ENCODE measurements around the gene ATP7A. TPM values are rescaled to one million over a fixed set of nuclear protein-coding genes. Genes with fewer than 3 reads are reported as not detected.
A peak's percentile ranks its signal among the peaks of the same experiment; 100 is the strongest.

The ATP7A gene
- total and polyA plus RNA-seq, 9 of the 15 experiments (the other 6 are each of a cell fraction or from before 2014, with no cell fraction given), result 7.8 to 22.7 (median 11.6) TPM

DNA sequence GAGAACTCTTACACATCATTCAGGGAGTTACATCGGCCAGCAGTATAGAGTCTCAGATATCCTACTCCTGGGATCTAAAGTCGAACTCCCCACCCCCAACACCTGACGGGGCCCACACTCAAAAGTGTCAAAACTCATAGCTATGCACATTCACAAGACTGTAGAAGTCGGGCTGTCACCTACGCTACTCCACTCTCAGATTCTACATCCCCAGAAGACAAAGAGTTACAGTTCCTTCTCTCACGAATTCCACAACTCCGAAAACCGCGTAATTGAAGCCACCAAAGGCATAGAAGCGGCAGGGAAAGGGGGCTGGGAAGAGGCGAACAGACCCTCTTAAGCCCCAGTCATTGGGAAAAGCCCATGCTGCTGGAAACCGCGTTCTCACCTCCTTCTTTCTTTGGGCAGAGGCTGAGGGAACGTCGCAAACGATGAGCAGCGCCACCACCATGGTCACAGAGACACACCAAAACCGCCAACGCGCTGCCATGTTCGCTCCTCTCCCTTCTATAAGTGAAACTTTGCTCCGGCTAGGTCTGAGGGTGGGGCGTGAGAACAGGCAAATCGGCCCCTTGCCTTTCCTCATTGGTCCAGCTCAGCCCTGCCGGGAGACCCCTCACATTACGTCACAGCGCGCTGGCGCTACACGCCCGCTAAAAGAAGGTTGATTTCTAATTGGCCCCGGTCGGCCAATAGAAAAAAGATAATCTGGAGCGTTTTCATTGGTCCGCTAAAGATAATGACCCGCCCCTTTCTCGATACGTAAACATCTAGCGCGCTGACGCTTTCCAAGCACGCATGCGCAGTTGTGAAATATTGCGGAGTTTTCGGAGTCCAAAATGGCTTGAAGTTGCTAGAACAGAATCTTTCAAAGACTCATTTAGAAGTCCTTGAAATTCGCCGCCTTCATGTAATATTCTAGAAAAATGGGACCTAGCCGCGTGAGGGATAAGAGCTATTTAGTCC lies 15.3 kb upstream of the ATP7A start, which contains the start of gene MAGT1 (continued):
- TF ChIP-seq GABPB1 (CRISPR knock-in tag; IDR thresholded peaks at IDR 0.05), result peak; percentile 39; the same call in 1 of the 2 replicates
- TF ChIP-seq, protein P1, sequence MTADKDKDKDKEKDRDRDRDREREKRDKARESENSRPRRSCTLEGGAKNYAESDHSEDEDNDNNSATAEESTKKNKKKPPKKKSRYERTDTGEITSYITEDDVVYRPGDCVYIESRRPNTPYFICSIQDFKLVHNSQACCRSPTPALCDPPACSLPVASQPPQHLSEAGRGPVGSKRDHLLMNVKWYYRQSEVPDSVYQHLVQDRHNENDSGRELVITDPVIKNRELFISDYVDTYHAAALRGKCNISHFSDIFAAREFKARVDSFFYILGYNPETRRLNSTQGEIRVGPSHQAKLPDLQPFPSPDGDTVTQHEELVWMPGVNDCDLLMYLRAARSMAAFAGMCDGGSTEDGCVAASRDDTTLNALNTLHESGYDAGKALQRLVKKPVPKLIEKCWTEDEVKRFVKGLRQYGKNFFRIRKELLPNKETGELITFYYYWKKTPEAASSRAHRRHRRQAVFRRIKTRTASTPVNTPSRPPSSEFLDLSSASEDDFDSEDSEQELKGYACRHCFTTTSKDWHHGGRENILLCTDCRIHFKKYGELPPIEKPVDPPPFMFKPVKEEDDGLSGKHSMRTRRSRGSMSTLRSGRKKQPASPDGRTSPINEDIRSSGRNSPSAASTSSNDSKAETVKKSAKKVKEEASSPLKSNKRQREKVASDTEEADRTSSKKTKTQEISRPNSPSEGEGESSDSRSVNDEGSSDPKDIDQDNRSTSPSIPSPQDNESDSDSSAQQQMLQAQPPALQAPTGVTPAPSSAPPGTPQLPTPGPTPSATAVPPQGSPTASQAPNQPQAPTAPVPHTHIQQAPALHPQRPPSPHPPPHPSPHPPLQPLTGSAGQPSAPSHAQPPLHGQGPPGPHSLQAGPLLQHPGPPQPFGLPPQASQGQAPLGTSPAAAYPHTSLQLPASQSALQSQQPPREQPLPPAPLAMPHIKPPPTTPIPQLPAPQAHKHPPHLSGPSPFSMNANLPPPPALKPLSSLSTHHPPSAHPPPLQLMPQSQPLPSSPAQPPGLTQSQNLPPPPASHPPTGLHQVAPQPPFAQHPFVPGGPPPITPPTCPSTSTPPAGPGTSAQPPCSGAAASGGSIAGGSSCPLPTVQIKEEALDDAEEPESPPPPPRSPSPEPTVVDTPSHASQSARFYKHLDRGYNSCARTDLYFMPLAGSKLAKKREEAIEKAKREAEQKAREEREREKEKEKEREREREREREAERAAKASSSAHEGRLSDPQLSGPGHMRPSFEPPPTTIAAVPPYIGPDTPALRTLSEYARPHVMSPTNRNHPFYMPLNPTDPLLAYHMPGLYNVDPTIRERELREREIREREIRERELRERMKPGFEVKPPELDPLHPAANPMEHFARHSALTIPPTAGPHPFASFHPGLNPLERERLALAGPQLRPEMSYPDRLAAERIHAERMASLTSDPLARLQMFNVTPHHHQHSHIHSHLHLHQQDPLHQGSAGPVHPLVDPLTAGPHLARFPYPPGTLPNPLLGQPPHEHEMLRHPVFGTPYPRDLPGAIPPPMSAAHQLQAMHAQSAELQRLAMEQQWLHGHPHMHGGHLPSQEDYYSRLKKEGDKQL (CRISPR knock-in tag; IDR thresholded peaks at IDR 0.05; ENCODE audit: borderline replicate concordance), result no peak
- no peak for TF ChIP-seq ILK (tag; IDR thresholded peaks at IDR 0.05; ENCODE audit: borderline replicate concordance, low read depth)
- peak; percentile 37 for TF ChIP-seq POLR2B (IDR thresholded peaks at IDR 0.05; ENCODE audit: low read depth, partially characterized antibody)
- TF ChIP-seq, protein P2, sequence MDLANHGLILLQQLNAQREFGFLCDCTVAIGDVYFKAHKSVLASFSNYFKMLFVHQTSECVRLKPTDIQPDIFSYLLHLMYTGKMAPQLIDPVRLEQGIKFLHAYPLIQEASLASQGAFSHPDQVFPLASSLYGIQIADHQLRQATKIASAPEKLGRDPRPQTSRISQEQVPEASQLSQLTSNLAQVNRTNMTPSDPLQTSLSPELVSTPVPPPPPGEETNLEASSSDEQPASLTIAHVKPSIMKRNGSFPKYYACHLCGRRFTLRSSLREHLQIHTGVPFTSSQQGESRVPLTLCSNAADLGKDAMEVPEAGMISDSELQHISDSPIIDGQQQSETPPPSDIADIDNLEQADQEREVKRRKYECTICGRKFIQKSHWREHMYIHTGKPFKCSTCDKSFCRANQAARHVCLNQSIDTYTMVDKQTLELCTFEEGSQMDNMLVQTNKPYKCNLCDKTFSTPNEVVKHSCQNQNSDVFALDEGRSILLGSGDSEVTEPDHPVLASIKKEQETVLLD (IDR thresholded peaks at IDR 0.05), result peak; percentile 88
- TF ChIP-seq, protein P3, sequence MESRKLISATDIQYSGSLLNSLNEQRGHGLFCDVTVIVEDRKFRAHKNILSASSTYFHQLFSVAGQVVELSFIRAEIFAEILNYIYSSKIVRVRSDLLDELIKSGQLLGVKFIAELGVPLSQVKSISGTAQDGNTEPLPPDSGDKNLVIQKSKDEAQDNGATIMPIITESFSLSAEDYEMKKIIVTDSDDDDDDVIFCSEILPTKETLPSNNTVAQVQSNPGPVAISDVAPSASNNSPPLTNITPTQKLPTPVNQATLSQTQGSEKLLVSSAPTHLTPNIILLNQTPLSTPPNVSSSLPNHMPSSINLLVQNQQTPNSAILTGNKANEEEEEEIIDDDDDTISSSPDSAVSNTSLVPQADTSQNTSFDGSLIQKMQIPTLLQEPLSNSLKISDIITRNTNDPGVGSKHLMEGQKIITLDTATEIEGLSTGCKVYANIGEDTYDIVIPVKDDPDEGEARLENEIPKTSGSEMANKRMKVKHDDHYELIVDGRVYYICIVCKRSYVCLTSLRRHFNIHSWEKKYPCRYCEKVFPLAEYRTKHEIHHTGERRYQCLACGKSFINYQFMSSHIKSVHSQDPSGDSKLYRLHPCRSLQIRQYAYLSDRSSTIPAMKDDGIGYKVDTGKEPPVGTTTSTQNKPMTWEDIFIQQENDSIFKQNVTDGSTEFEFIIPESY (CRISPR knock-in tag; IDR thresholded peaks at IDR 0.05), result no peak
- TF ChIP-seq, protein P4, sequence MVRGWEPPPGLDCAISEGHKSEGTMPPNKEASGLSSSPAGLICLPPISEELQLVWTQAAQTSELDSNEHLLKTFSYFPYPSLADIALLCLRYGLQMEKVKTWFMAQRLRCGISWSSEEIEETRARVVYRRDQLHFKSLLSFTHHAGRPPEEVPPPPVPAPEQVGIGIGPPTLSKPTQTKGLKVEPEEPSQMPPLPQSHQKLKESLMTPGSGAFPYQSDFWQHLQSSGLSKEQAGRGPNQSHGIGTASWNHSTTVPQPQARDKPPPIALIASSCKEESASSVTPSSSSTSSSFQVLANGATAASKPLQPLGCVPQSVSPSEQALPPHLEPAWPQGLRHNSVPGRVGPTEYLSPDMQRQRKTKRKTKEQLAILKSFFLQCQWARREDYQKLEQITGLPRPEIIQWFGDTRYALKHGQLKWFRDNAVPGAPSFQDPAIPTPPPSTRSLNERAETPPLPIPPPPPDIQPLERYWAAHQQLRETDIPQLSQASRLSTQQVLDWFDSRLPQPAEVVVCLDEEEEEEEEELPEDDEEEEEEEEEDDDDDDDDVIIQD (CRISPR knock-in tag; IDR thresholded peaks at IDR 0.05), result no peak
- TF ChIP-seq PCBP2 (IDR thresholded peaks at IDR 0.05; ENCODE audit: low read depth, low read length, poor library complexity, severe bottlenecking), result no peak
- TF ChIP-seq, protein P5, sequence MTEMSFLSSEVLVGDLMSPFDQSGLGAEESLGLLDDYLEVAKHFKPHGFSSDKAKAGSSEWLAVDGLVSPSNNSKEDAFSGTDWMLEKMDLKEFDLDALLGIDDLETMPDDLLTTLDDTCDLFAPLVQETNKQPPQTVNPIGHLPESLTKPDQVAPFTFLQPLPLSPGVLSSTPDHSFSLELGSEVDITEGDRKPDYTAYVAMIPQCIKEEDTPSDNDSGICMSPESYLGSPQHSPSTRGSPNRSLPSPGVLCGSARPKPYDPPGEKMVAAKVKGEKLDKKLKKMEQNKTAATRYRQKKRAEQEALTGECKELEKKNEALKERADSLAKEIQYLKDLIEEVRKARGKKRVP (CRISPR knock-in tag; IDR thresholded peaks at IDR 0.05), result no peak
- TF ChIP-seq MTA3 (IDR thresholded peaks at IDR 0.05; ENCODE audit: borderline replicate concordance), result 0 out of 2 replicates have a peak, but pooled peaks have one; percentile 33
- TF ChIP-seq RBM22 (IDR thresholded peaks at IDR 0.05; ENCODE audit: low read depth, low read length, poor library complexity, severe bottlenecking), result no peak
- TF ChIP-seq KDM5B (IDR thresholded peaks at IDR 0.05; ENCODE audit: insufficient replicate concordance, low read depth, low read length), result peak; percentile 75

Data from K562 (cell line).